Glutamatergic neuron (in vitro differentiated cells): Measurements from ENCODE around the gene PNPLA3. TPM values are rescaled to one million over a fixed set of nuclear protein-coding genes. Genes with fewer than 3 reads are reported as not detected.

Experiments
- DNase-seq: peaks from one replicate; pipeline ENCODE4 v3.0.0; 2022
- H3K27ac Mint-ChIP-seq: one replicate; pipeline ENCODE4 v1.8.0; 2020; ENCODE audit warnings: mild to moderate bottlenecking, mixed read lengths, inconsistent platforms; ENCODE audit not compliant: unreplicated experiment
- H3K27me3 Mint-ChIP-seq: one replicate; pipeline ENCODE4 v1.8.0; 2020; ENCODE audit warnings: mild to moderate bottlenecking, moderate library complexity, mixed read lengths, inconsistent platforms; ENCODE audit not compliant: unreplicated experiment
- H3K36me3 Mint-ChIP-seq: one replicate; pipeline ENCODE4 v1.8.0; 2020; ENCODE audit warnings: mild to moderate bottlenecking, mixed read lengths, inconsistent platforms; ENCODE audit not compliant: unreplicated experiment
- H3K4me1 Mint-ChIP-seq: one replicate; pipeline ENCODE4 v1.8.0; 2020; ENCODE audit warnings: mild to moderate bottlenecking, low read depth, mixed read lengths, inconsistent platforms; ENCODE audit not compliant: unreplicated experiment
- H3K4me3 Mint-ChIP-seq: one replicate; pipeline ENCODE4 v1.8.0; 2020; ENCODE audit warnings: mild to moderate bottlenecking, mixed read lengths, inconsistent platforms; ENCODE audit not compliant: unreplicated experiment
- H3K9me3 Mint-ChIP-seq: one replicate; pipeline ENCODE4 v1.8.0; 2020; ENCODE audit warnings: mild to moderate bottlenecking, moderate library complexity, mixed read lengths, inconsistent platforms; ENCODE audit not compliant: unreplicated experiment
- CTCF ChIP-seq: fragments of 200-600 bp; sonication (generic); IDR thresholded peaks from one replicate; pipeline ENCODE4 v1.5.0; 2021; ENCODE audit not compliant: partially characterized antibody, unreplicated experiment
- total RNA-seq: library from RNA; stranded (reverse); fragmentation: NEBNext Ultra II Directional; extraction: Animal tissue kit (Norgen Biotek cat#: 25700); gene quantifications from one replicate; pipeline ENCODE4 v1.2.1, GENCODE V29; 2021; ENCODE audit not compliant: unreplicated experiment

Gene PNPLA3
- total RNA-seq, 1 donor from 2014 or later: 14.7 TPM

GRCh38 chr22:43964314-43964857 lies 40.8 kb downstream of the PNPLA3 start:
- H3K4me1 Mint-ChIP-seq: no peaks in the 10 kb centered on the region
- no peaks in the 10 kb centered on the region for H3K27me3 Mint-ChIP-seq
- no peaks in the 10 kb centered on the region for H3K9me3 Mint-ChIP-seq
- peaks cover 11% of the 10 kb centered on the region for H3K36me3 Mint-ChIP-seq
- no peak overlapping the region for H3K4me3 Mint-ChIP-seq
- H3K27ac Mint-ChIP-seq: no peak overlapping the region
- no peak for TF ChIP-seq CTCF
- no peak for DNase-seq

GRCh38 chr22:43967069-43967468 lies 43.5 kb downstream of the PNPLA3 start:
- no peak for TF ChIP-seq CTCF
- Mint-ChIP-seq H3K27ac (no peak overlapping the region), H3K9me3 (no peaks in the 10 kb centered on the region), H3K27me3 (no peaks in the 10 kb centered on the region), H3K4me1 (no peaks in the 10 kb centered on the region), H3K4me3 (no peak overlapping the region), H3K36me3 (peaks cover 11% of the 10 kb centered on the region)
- DNase-seq: no peak

GRCh38 chr22:43968614-43969013 lies 45.0 kb downstream of the PNPLA3 start:
- no peak overlapping the region for H3K4me3 Mint-ChIP-seq

GRCh38 chr22:43969021-43969878 lies 45.6 kb downstream of the PNPLA3 start:
- Mint-ChIP-seq H3K4me3 (no peak overlapping the region), H3K27me3 (no peaks in the 10 kb centered on the region), H3K4me1 (no peaks in the 10 kb centered on the region), H3K9me3 (no peaks in the 10 kb centered on the region), H3K27ac (no peak overlapping the region), H3K36me3 (peaks cover 11% of the 10 kb centered on the region)
- no peak for TF ChIP-seq CTCF
- no peak for DNase-seq

More at GRCh38 chr22:43968614-43969013, 45.0 kb downstream of the PNPLA3 start:
- TF ChIP-seq CTCF: no peak
- DNase-seq: no peak
- no peaks in the 10 kb centered on the region for H3K4me1 Mint-ChIP-seq
- no peaks in the 10 kb centered on the region for H3K9me3 Mint-ChIP-seq
- H3K27me3 Mint-ChIP-seq: no peaks in the 10 kb centered on the region
- H3K27ac Mint-ChIP-seq: no peak overlapping the region
- H3K36me3 Mint-ChIP-seq: peaks cover 11% of the 10 kb centered on the region
